GM18909 (cell line): ENCODE measurements around the gene SPOCK3.

Experiments
- ATAC-seq: cut with Tn5 transposase; IDR thresholded peaks from one replicate; pipeline ENCODE4 v1.9.1; 2021; ENCODE audit warnings: mild to moderate bottlenecking; ENCODE audit not compliant: unreplicated experiment, poor library complexity

The SPOCK3 gene

GRCh38 chr4:167052631-167053091 lies 181.6 kb downstream of the SPOCK3 start:
- ATAC-seq: no peak

- ATAC-seq: no peak
These were observed 185.0 kb downstream of the SPOCK3 start for GRCh38 chr4:167049257-167049656.

GRCh38 chr4:167041524-167041923 lies 192.8 kb downstream of the SPOCK3 start:
- ATAC-seq: no peak

- no peak for ATAC-seq
These were observed 198.9 kb downstream of the SPOCK3 start for GRCh38 chr4:167035390-167035789.

- no peak for ATAC-seq
These were observed 199.3 kb downstream of the SPOCK3 start for GRCh38 chr4:167034983-167035382.

GRCh38 chr4:167032871-167033270 lies 201.4 kb downstream of the SPOCK3 start:
- ATAC-seq: no peak

- ATAC-seq: no peak
These were observed 202.6 kb downstream of the SPOCK3 start for GRCh38 chr4:167031534-167032156.

- no peak for ATAC-seq
These were observed 205.3 kb downstream of the SPOCK3 start for GRCh38 chr4:167028976-167029375.

- no peak for ATAC-seq
These were observed 208.6 kb downstream of the SPOCK3 start for GRCh38 chr4:167025670-167026069.

GRCh38 chr4:167023364-167023925 lies 210.8 kb downstream of the SPOCK3 start:
- ATAC-seq: no peak

GRCh38 chr4:167021545-167022155 lies 212.6 kb downstream of the SPOCK3 start:
- peak; percentile 66 for ATAC-seq

GRCh38 chr4:167020410-167020809 lies 213.9 kb downstream of the SPOCK3 start:
- ATAC-seq: no peak

GRCh38 chr4:167014944-167015343 lies 219.3 kb downstream of the SPOCK3 start:
- no peak for ATAC-seq

GRCh38 chr4:167003326-167003725 lies 231.0 kb downstream of the SPOCK3 start:
- ATAC-seq: no peak

GRCh38 chr4:167000141-167000852 lies 234.0 kb downstream of the SPOCK3 start:
- ATAC-seq: no peak

- no peak for ATAC-seq
These were observed 238.1 kb downstream of the SPOCK3 start for GRCh38 chr4:166996216-166996615.

- no peak for ATAC-seq
These were observed 239.6 kb downstream of the SPOCK3 start for GRCh38 chr4:166994686-166995085.

GRCh38 chr4:166991006-166991561 lies 243.2 kb downstream of the SPOCK3 start:
- no peak for ATAC-seq

- ATAC-seq: no peak
These were observed 244.4 kb downstream of the SPOCK3 start for GRCh38 chr4:166989886-166990285.

GRCh38 chr4:166987026-166987425 lies 247.3 kb downstream of the SPOCK3 start:
- ATAC-seq: no peak

- ATAC-seq: no peak
These were observed 252.4 kb downstream of the SPOCK3 start for GRCh38 chr4:166981847-166982246.
